Fibroblast of lung (primary cell): Measurements from ENCODE around the gene SLC16A7.

Experiments used
- CTCF ChIP-seq, 2 donors: IDR thresholded peaks in 1 of 2; conservative IDR thresholded peaks in 1 of 2; 1 replicate in 1 of 2; 2 replicates in 1 of 2; pipeline ENCODE4 v1.5.1; 2011 to 2012; ENCODE audit warnings: low read length in 2 of 2, control low read depth in 1 of 2, inconsistent platforms in 1 of 2, low read depth in 1 of 2, mild to moderate bottlenecking in 1 of 2
- EZH2 ChIP-seq: IDR thresholded peaks from 2 replicates; pipeline ENCODE4 v1.5.1; 2012; ENCODE audit warnings: low read length, control low read depth, mild to moderate bottlenecking; ENCODE audit errors: missing control alignments

DNA sequence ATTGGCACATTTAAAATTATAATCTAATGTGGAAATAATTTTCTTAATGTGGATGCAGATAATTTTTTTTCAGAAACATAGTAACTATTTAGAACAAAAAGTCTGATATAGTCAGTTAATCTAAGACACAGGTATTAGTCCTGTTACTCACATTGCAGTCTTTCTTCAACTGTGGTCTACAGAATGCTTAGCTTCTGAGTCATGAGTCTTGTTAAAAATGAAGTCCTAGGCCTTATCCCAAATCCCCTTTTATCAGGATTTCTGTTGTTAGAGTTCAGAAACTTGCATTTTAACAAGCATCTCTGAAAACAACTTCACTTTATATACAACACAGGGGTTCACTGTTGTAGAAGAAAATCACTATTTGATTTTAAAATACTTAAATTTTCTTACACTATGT lies 112.2 kb downstream of the SLC16A7 start:
- TF ChIP-seq CTCF (conservative IDR thresholded peaks at IDR 0.05 in 1 of 2, IDR thresholded peaks at IDR 0.05 in 1 of 2; ENCODE audit: low read depth in 1 of 2, low read length in 2 of 2) (no peak), EZH2 (no peak)
